HepG2 (cell line): ENCODE data around the gene INHBE. TPM values are rescaled to one million over a fixed set of nuclear protein-coding genes. Genes with fewer than 3 reads are reported as not detected.

ENCODE experiments used
- CBX1 ChIP-seq: IDR thresholded peaks from one replicate; pipeline ENCODE4 v1.6.1; 2016; ENCODE audit warnings: antibody characterized with exemption, low read depth
- CBX2 ChIP-seq, 2 experiments: fragments of 200-600 bp in 1 of 2; sonication (generic); formaldehyde crosslinking in 1 of 2; IDR thresholded peaks; 2 replicates each; pipeline versions ENCODE4 v1.7.0 to v1.8.1; 2018 to 2022; ENCODE audit warnings: low read depth in 2 of 2, low read length in 1 of 2, mild to moderate bottlenecking in 1 of 2, missing genetic modification reagents in 1 of 2
- DR1 ChIP-seq: sonication (generic); formaldehyde crosslinking; IDR thresholded peaks from 2 replicates; pipeline ENCODE4 v1.8.0; 2021; ENCODE audit warnings: mild to moderate bottlenecking, missing genetic modification reagents, inconsistent platforms
- DRAP1 ChIP-seq: IDR thresholded peaks from 2 replicates; pipeline ENCODE4 v1.6.1; 2016; ENCODE audit warnings: missing genetic modification reagents, missing compliant biosample characterization
- EEA1 ChIP-seq: sonication (generic); formaldehyde crosslinking; IDR thresholded peaks from 2 replicates; pipeline ENCODE4 v1.5.1; 2020; ENCODE audit warnings: mild to moderate bottlenecking, missing genetic modification reagents, borderline replicate concordance
- ERF ChIP-seq: IDR thresholded peaks from 2 replicates; pipeline ENCODE4 v1.6.1; 2018; ENCODE audit warnings: missing biosample characterization, missing genetic modification reagents
- GTF3A ChIP-seq: sonication (generic); formaldehyde crosslinking; conservative IDR thresholded peaks from 2 replicates; pipeline ENCODE4 v1.4.0; 2020; ENCODE audit warnings: mild to moderate bottlenecking, missing genetic modification reagents
- HNF1A ChIP-seq, 2 experiments: sonication (generic) in 1 of 2; formaldehyde crosslinking in 1 of 2; IDR thresholded peaks; 2 replicates each; pipeline versions ENCODE4 v1.4.0 to v1.6.1; 2016 to 2020; ENCODE audit warnings: borderline replicate concordance in 1 of 2, low read depth in 1 of 2, mild to moderate bottlenecking in 1 of 2, missing genetic modification reagents in 1 of 2
- MAZ ChIP-seq, 2 experiments: sonication (generic) in 1 of 2; formaldehyde crosslinking in 1 of 2; IDR thresholded peaks; 2 replicates each; pipeline versions ENCODE4 v1.5.0 to v1.6.1; 2012 to 2020; ENCODE audit warnings: low read depth in 2 of 2, mild to moderate bottlenecking in 2 of 2, borderline replicate concordance in 1 of 2, improper control_type of control experiment in 1 of 2, low read length in 1 of 2, missing genetic modification reagents in 1 of 2, moderate library complexity in 1 of 2
- MTA3 ChIP-seq: sonication (generic); formaldehyde crosslinking; IDR thresholded peaks from 2 replicates; pipeline ENCODE4 v1.4.0; 2020; ENCODE audit warnings: missing genetic modification reagents
- PCBP2 ChIP-seq: fragments of 200-400 bp; formaldehyde crosslinking; optimal IDR thresholded peaks from 2 replicates; pipeline ENCODE3; 2018; ENCODE audit warnings: low read length, low read depth; ENCODE audit not compliant: poor library complexity, severe bottlenecking
- PLRG1 ChIP-seq: fragments of 450-650 bp; conservative IDR thresholded peaks from 2 replicates; pipeline ENCODE4 v1.6.1; 2016
- RFX5 ChIP-seq: IDR thresholded peaks from 2 replicates; pipeline ENCODE4 v1.6.1; 2011; ENCODE audit warnings: low read depth, low read length, improper control_type of control experiment
- SATB2 ChIP-seq: sonication (generic); formaldehyde crosslinking; IDR thresholded peaks from 2 replicates; pipeline ENCODE4 v1.5.0; 2020; ENCODE audit warnings: missing genetic modification reagents
- USF2 ChIP-seq, 2 experiments: sonication (generic) in 1 of 2; formaldehyde crosslinking in 1 of 2; IDR thresholded peaks; 2 replicates each; pipeline versions ENCODE4 v1.5.1 to v1.6.1; 2011 to 2020; ENCODE audit warnings: borderline replicate concordance in 1 of 2, low read depth in 1 of 2, low read length in 1 of 2, mild to moderate bottlenecking in 1 of 2, missing genetic modification reagents in 1 of 2, moderate library complexity in 1 of 2
- ZBTB39 ChIP-seq: sonication (generic); formaldehyde crosslinking; IDR thresholded peaks from 2 replicates; pipeline ENCODE4 v1.5.0; 2020; ENCODE audit warnings: missing genetic modification reagents
- ZKSCAN5 ChIP-seq: sonication (generic); formaldehyde crosslinking; IDR thresholded peaks from 2 replicates; pipeline ENCODE4 v1.5.1; 2020; ENCODE audit warnings: mild to moderate bottlenecking, missing genetic modification reagents
- ZNF7 ChIP-seq: IDR thresholded peaks from 2 replicates; pipeline ENCODE4 v1.6.1; 2016; ENCODE audit warnings: missing biosample characterization, missing genetic modification reagents
- ZNF816 ChIP-seq: sonication (generic); formaldehyde crosslinking; IDR thresholded peaks from 2 replicates; pipeline ENCODE4 v1.8.0; 2022; ENCODE audit warnings: missing genetic modification reagents, mild to moderate bottlenecking, borderline replicate concordance
- polyA plus RNA-seq, 8 experiments: library from polyadenylated mRNA; depleted of rRNA in 3 of 8; stranded (reverse) in 7 of 8; unstranded in 1 of 8; fragments of >200 nt; fragmentation: Illumina TruSeq in 4 of 8; extraction: Trizol in 4 of 8; gene quantifications; 2 replicates each; pipeline versions ENCODE4 v1.2.1 to v1.2.3, GENCODE V29; 2011 to 2016; ENCODE audit warnings: low read depth in 4 of 8, missing spikeins in 1 of 8, mixed read lengths in 1 of 8; ENCODE audit not compliant: insufficient read depth in 1 of 8
- total RNA-seq, 5 experiments: library from RNA; depleted of rRNA; stranded (reverse); fragments of >200 nt; fragmentation: Illumina TruSeq; extraction: Trizol; gene quantifications; 2 replicates each; pipeline ENCODE4 v1.2.3, GENCODE V29; 2016; ENCODE audit warnings: low read depth in 1 of 5

INHBE gene
- total and polyA plus RNA-seq, 2 of the 13 experiments (the other 11 are each of a cell fraction or from before 2014, with no cell fraction given): 17.0 to 32.0 TPM

- no peak for TF ChIP-seq USF2 (IDR thresholded peaks at IDR 0.05; ENCODE audit: low read depth, low read length)
- TF ChIP-seq USF2 (CRISPR knock-in tag; IDR thresholded peaks at IDR 0.05; ENCODE audit: borderline replicate concordance): no peak
- no peak for TF ChIP-seq EEA1 (CRISPR knock-in tag)
- no peak for TF ChIP-seq PCBP2
- no peak for TF ChIP-seq ZNF816 (CRISPR knock-in tag)
- peak; percentile 19; the same call in 1 of the 2 replicates for TF ChIP-seq MAZ (IDR thresholded peaks at IDR 0.05; ENCODE audit: borderline replicate concordance, low read depth, low read length)
- peak; percentile 45; the same call in 1 of the 2 replicates for TF ChIP-seq MAZ (CRISPR knock-in tag; IDR thresholded peaks at IDR 0.05; ENCODE audit: low read depth)
- no peak for TF ChIP-seq RFX5
- no peak for TF ChIP-seq PLRG1
- TF ChIP-seq ZBTB39 (CRISPR knock-in tag): no peak
- no peak for TF ChIP-seq ZKSCAN5 (CRISPR knock-in tag)
- TF ChIP-seq ZNF7: no peak
- no peak for TF ChIP-seq HNF1A (IDR thresholded peaks at IDR 0.05; ENCODE audit: low read depth)
- TF ChIP-seq HNF1A (CRISPR knock-in tag; IDR thresholded peaks at IDR 0.05; ENCODE audit: borderline replicate concordance): no peak
- no peak for TF ChIP-seq DR1 (CRISPR knock-in tag)
- TF ChIP-seq MTA3 (CRISPR knock-in tag): no peak
- no peak for TF ChIP-seq GTF3A (CRISPR knock-in tag)
- TF ChIP-seq DRAP1 (CRISPR knock-in tag): peak; percentile 86
- no peak for TF ChIP-seq CBX2 (IDR thresholded peaks at IDR 0.05; ENCODE audit: low read depth, low read length)
- TF ChIP-seq CBX2 (CRISPR knock-in tag; IDR thresholded peaks at IDR 0.05; ENCODE audit: low read depth): no peak
- no peak for TF ChIP-seq CBX1
- no peak for TF ChIP-seq ERF
- no peak for TF ChIP-seq SATB2 (CRISPR knock-in tag)
These were observed 32.7 kb downstream of the INHBE start, which contains the start of gene MARS1 (continued) for GRCh38 chr12:57487597-57488401.
